Stimulated activated CD8-positive, alpha-beta memory T cell treated with anti-CD3 and anti-CD28 coated beads, Interleukin-7, amount 100 ng/mL, for 24 hours (primary cell): ENCODE data around the gene PIK3CB.
A peak's percentile ranks its signal among the peaks of the same experiment; 100 is the strongest.
"Not testable (repeated sequence)": the region's sequence is repeated elsewhere in the genome, so short reads cannot be mapped to it uniquely, and the experiment has no call there.

Experiments
- DNase-seq: peaks from one replicate; pipeline ENCODE4 v3.0.0-alpha.2; 2020; ENCODE audit warnings: low read depth

Gene PIK3CB

GRCh38 chr3:138846824-138847223 lies 12.1 kb upstream of the PIK3CB start:
- not testable (repeated sequence) for DNase-seq

- DNase-seq, result no peak
Observed at GRCh38 chr3:138846262-138846791, 11.6 kb upstream of the PIK3CB start.

GRCh38 chr3:138845771-138846173 lies 11.0 kb upstream of the PIK3CB start:
- DNase-seq, result no peak

GRCh38 chr3:138845181-138845601 lies 10.5 kb upstream of the PIK3CB start:
- no peak for DNase-seq

GRCh38 chr3:138842483-138843188 lies 7.9 kb upstream of the PIK3CB start:
- no peak for DNase-seq

GRCh38 chr3:138838385-138838784 lies 3.7 kb upstream of the PIK3CB start:
- not testable (repeated sequence) for DNase-seq

GRCh38 chr3:138835846-138836245 lies 1.1 kb upstream of the PIK3CB start:
- not testable (repeated sequence) for DNase-seq

GRCh38 chr3:138835397-138835757 lies 649 bp upstream of the PIK3CB start:
- DNase-seq, result no peak

GRCh38 chr3:138833899-138834595 lies 681 bp downstream of the PIK3CB start:
- DNase-seq, result peak; percentile 26

- not testable (repeated sequence) for DNase-seq
Observed at GRCh38 chr3:138832473-138833057, 2.2 kb downstream of the PIK3CB start.

- no peak for DNase-seq
Observed at GRCh38 chr3:138829886-138830510, 4.7 kb downstream of the PIK3CB start.

GRCh38 chr3:138829097-138829496 lies 5.6 kb downstream of the PIK3CB start:
- no peak for DNase-seq

- no peak for DNase-seq
Observed at GRCh38 chr3:138827222-138827621, 7.5 kb downstream of the PIK3CB start.

GRCh38 chr3:138825336-138825735 lies 9.4 kb downstream of the PIK3CB start:
- DNase-seq, result no peak

GRCh38 chr3:138824114-138824506 lies 10.6 kb downstream of the PIK3CB start:
- DNase-seq, result no peak

GRCh38 chr3:138820379-138820778 lies 14.3 kb downstream of the PIK3CB start:
- DNase-seq, result not testable (repeated sequence)

- no peak for DNase-seq
Observed at GRCh38 chr3:138818185-138818860, 16.4 kb downstream of the PIK3CB start.

- DNase-seq, result no peak
Observed at GRCh38 chr3:138817695-138818094, 17.0 kb downstream of the PIK3CB start.

- no peak for DNase-seq
Observed at GRCh38 chr3:138812806-138813205, 21.9 kb downstream of the PIK3CB start.

- DNase-seq, result no peak
Observed at GRCh38 chr3:138809500-138810256, 25.1 kb downstream of the PIK3CB start.

GRCh38 chr3:138806376-138807080 lies 28.2 kb downstream of the PIK3CB start:
- DNase-seq, result no peak
